Hepatocyte (in vitro differentiated cells): ENCODE data around the gene BOLL. TPM values are rescaled to one million over a fixed set of nuclear protein-coding genes. Genes with fewer than 3 reads are reported as not detected.
"Not testable (repeated sequence)": the region's sequence is repeated elsewhere in the genome, so short reads cannot be mapped to it uniquely, and the experiment has no call there.

ENCODE experiments used
- DNase-seq: peaks from one replicate; pipeline ENCODE4 v3.0.0-alpha.2; 2016; ENCODE audit warnings: low spot score
- H2AFZ ChIP-seq: fragments of 200-600 bp; sonication (generic); 2 replicates; pipeline ENCODE4 v1.6.0; 2016; ENCODE audit warnings: antibody characterized with exemption, mild to moderate bottlenecking
- H3K27ac ChIP-seq: fragments of 200-600 bp; sonication (generic); 2 replicates; pipeline ENCODE4 v1.5.1; 2016; ENCODE audit warnings: mild to moderate bottlenecking
- H3K27me3 ChIP-seq: fragments of 200-600 bp; sonication (generic); 2 replicates; pipeline ENCODE4 v1.6.1; 2016
- H3K36me3 ChIP-seq: fragments of 200-600 bp; sonication (generic); replicated peaks from 2 replicates; pipeline ENCODE4 v1.5.1; 2016; ENCODE audit warnings: low read depth; ENCODE audit not compliant: insufficient read depth
- H3K4me1 ChIP-seq: fragments of 200-600 bp; sonication (generic); 2 replicates; pipeline ENCODE4 v1.5.1; 2016; ENCODE audit warnings: mild to moderate bottlenecking, moderate library complexity; ENCODE audit not compliant: insufficient read depth
- H3K4me2 ChIP-seq: fragments of 200-600 bp; sonication (generic); 2 replicates; pipeline ENCODE4 v1.6.0; 2016
- H3K4me3 ChIP-seq: fragments of 200-600 bp; sonication (generic); 2 replicates; pipeline ENCODE4 v1.5.1; 2016; ENCODE audit warnings: mild to moderate bottlenecking
- H3K79me2 ChIP-seq: fragments of 200-600 bp; sonication (generic); 2 replicates; pipeline ENCODE4 v1.6.0; 2017; ENCODE audit warnings: mild to moderate bottlenecking
- H3K9me2 ChIP-seq: fragments of 200-600 bp; sonication (generic); replicated peaks from 2 replicates; pipeline ENCODE4 v1.6.0; 2017; ENCODE audit warnings: mild to moderate bottlenecking; ENCODE audit not compliant: insufficient read depth
- H3K9me3 ChIP-seq: fragments of 200-600 bp; sonication (generic); 2 replicates; pipeline ENCODE4 v1.5.1; 2016; ENCODE audit warnings: low read depth, mild to moderate bottlenecking
- H4K20me1 ChIP-seq: fragments of 200-600 bp; sonication (generic); 2 replicates; pipeline ENCODE4 v1.6.0; 2016; ENCODE audit warnings: mild to moderate bottlenecking; ENCODE audit not compliant: insufficient read depth, poor library complexity, severe bottlenecking
- EZH2 ChIP-seq: fragments of 200-600 bp; sonication (generic); IDR thresholded peaks from 2 replicates; pipeline ENCODE4 v1.6.1; 2016; ENCODE audit warnings: antibody characterized with exemption, mild to moderate bottlenecking, borderline replicate concordance
- EZH2phosphoT487 ChIP-seq: fragments of 200-600 bp; sonication (generic); IDR thresholded peaks from one replicate; pipeline ENCODE4 v1.6.1; 2018; ENCODE audit warnings: antibody characterized with exemption, mild to moderate bottlenecking, low read depth, moderate library complexity; ENCODE audit not compliant: unreplicated experiment, severe bottlenecking
- WGBS: methylation state at CpG from one replicate; pipeline ENCODE4 v1.1.6; 2016; ENCODE audit warnings: low lambda C conversion rate; ENCODE audit errors: missing lambda C conversion rate; 5-methylcytosine and 5-hydroxymethylcytosine counted together
- polyA plus RNA-seq: library from polyadenylated mRNA; unstranded; fragments of >200 nt; fragmentation: Nextera tagmentation; extraction: Ambion mirVana; gene quantifications from 2 replicates; pipeline ENCODE4 v1.2.1, GENCODE V29; 2016
- total RNA-seq: library from RNA; depleted of rRNA; stranded (reverse); fragments of >200 nt; gene quantifications from 2 replicates; pipeline ENCODE4 v1.2.3, GENCODE V29; 2014
- TF ChIP-seq, protein P1 (sequence below): fragments of 200-600 bp; sonication (generic); IDR thresholded peaks from 2 replicates; pipeline ENCODE4 v1.5.1; 2016; ENCODE audit warnings: antibody characterized with exemption, mild to moderate bottlenecking; ENCODE audit not compliant: poor library complexity

The BOLL gene
- total and polyA plus RNA-seq, 2 experiments from 2014 or later: not detected

- H3K9me2 ChIP-seq: no peaks in the 10 kb centered on the region
Measured at GRCh38 chr2:197704434-197705120, 80.5 kb downstream of the BOLL start.

DNA sequence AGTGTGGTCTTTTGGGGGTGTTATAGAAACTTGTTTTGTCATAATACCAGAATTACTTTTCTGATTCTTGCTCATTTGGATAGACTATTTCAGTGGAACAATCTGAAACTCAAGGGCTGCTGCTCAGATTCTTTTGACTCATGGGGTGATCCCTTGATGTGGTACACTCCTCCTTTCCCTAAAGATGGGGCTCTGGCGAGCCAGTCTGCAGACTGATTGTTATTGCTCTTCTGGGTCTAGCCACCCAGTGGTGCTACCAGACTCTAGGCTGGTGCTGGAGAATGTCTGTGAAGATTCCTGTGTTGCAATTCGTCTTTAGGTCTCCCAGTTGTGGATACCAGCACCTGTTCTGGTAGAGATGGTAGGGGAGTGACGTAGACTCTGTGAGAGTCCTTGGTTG, 84.2 kb downstream of the BOLL start:
- Histone ChIP-seq H3K4me3 (no peak overlapping the region), H2AFZ (no peak overlapping the region), H4K20me1 (no peaks in the 10 kb centered on the region), H3K9me2 (no peaks in the 10 kb centered on the region), H3K27ac (no peak overlapping the region), H3K9me3 (no peaks in the 10 kb centered on the region), H3K4me2 (no peak overlapping the region), H3K4me1 (peaks cover 6% of the 10 kb centered on the region), H3K36me3 (no peaks in the 10 kb centered on the region), H3K27me3 (no peaks in the 10 kb centered on the region), H3K79me2 (peaks cover 2% of the 10 kb centered on the region)
- 77% methylated on average over 3 of the region's 3 CpGs for WGBS
- TF ChIP-seq EZH2: no peak
- TF ChIP-seq EZH2phosphoT487: no peak
- TF ChIP-seq, protein P1, sequence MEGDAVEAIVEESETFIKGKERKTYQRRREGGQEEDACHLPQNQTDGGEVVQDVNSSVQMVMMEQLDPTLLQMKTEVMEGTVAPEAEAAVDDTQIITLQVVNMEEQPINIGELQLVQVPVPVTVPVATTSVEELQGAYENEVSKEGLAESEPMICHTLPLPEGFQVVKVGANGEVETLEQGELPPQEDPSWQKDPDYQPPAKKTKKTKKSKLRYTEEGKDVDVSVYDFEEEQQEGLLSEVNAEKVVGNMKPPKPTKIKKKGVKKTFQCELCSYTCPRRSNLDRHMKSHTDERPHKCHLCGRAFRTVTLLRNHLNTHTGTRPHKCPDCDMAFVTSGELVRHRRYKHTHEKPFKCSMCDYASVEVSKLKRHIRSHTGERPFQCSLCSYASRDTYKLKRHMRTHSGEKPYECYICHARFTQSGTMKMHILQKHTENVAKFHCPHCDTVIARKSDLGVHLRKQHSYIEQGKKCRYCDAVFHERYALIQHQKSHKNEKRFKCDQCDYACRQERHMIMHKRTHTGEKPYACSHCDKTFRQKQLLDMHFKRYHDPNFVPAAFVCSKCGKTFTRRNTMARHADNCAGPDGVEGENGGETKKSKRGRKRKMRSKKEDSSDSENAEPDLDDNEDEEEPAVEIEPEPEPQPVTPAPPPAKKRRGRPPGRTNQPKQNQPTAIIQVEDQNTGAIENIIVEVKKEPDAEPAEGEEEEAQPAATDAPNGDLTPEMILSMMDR: no peak
- DNase-seq: no peak

More at GRCh38 chr2:197704434-197705120, 80.5 kb downstream of the BOLL start:
- H3K79me2 ChIP-seq: peaks cover 26% of the 10 kb centered on the region
- H3K4me2 ChIP-seq: peak overlapping the region; percentile 81
- H3K4me1 ChIP-seq: peaks cover 14% of the 10 kb centered on the region
- no peaks in the 10 kb centered on the region for H3K9me3 ChIP-seq
- H3K4me3 ChIP-seq: peak overlapping the region; percentile 51
- H3K36me3 ChIP-seq: no peaks in the 10 kb centered on the region
- H3K27ac ChIP-seq: peak overlapping the region; percentile 85
- peak overlapping the region; percentile 97 for H2AFZ ChIP-seq
- H4K20me1 ChIP-seq: peaks cover 7% of the 10 kb centered on the region
- H3K27me3 ChIP-seq: no peaks in the 10 kb centered on the region
- WGBS: 2% methylated on average over 5 of the region's 5 CpGs
- no peak for DNase-seq
- TF ChIP-seq EZH2phosphoT487 (no peak), EZH2 (no peak)
- TF ChIP-seq, protein P1: no peak

DNA sequence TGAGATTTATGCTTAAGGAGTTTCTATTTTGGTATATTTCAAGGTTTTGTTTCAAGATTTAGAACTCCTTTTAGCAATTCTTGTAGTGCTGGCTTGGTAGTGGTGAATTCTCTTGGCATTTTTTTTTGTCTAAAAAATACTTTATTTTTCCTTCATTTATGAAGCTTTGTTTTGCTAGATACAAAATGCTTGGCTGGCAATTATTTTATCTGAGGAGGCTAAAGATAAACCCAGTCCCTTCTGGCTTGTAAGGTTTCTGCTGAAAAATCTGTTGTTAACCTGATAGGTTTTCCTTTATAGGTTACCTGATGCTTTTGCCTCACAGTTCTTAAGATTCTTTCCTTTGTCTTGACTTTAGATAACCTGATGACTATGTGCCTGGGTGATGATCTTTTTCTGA, 85.4 kb downstream of the BOLL start:
- not testable (repeated sequence) for H3K9me2 ChIP-seq, H3K79me2 ChIP-seq, H3K27me3 ChIP-seq, H3K27ac ChIP-seq, H2AFZ ChIP-seq, H4K20me1 ChIP-seq, H3K4me1 ChIP-seq, H3K4me3 ChIP-seq, H3K4me2 ChIP-seq, H3K36me3 ChIP-seq, DNase-seq, H3K9me3 ChIP-seq

- not testable (repeated sequence) for H4K20me1 ChIP-seq, H3K4me1 ChIP-seq, H3K27ac ChIP-seq, H3K9me2 ChIP-seq, H3K27me3 ChIP-seq, H3K36me3 ChIP-seq, H3K79me2 ChIP-seq, DNase-seq, H2AFZ ChIP-seq, H3K4me3 ChIP-seq, H3K4me2 ChIP-seq, H3K9me3 ChIP-seq
- WGBS: no CpG with 5 or more reads among the region's 29 CpGs
Measured at GRCh38 chr2:197696571-197696970, 88.5 kb downstream of the BOLL start.

DNA sequence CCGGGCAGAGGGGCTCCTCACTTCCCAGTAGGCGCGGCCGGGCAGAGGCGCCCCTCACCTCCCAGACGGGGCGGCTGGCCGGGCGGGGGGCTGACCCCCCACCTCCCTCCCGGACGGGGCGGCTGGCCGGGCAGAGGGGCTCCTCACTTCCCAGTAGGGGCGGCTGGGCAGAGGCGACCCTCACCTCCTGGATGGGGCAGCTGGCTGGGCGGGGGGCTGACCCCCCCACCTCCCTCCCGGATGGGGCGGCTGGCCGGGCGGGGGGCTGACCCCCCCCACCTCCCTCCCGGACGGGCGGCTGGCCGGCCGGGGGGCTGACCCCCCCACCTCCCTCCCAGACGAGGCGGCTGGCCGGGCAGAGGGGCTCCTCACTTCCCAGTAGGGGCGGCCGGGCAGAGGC, 89.1 kb downstream of the BOLL start:
- not testable (repeated sequence) for H3K9me3 ChIP-seq, H3K4me2 ChIP-seq, H3K27me3 ChIP-seq, H4K20me1 ChIP-seq, H3K4me3 ChIP-seq, H3K9me2 ChIP-seq, H3K79me2 ChIP-seq, H3K27ac ChIP-seq, H3K4me1 ChIP-seq, DNase-seq, H2AFZ ChIP-seq, H3K36me3 ChIP-seq
- WGBS: no CpG with 5 or more reads among the region's 30 CpGs

DNA sequence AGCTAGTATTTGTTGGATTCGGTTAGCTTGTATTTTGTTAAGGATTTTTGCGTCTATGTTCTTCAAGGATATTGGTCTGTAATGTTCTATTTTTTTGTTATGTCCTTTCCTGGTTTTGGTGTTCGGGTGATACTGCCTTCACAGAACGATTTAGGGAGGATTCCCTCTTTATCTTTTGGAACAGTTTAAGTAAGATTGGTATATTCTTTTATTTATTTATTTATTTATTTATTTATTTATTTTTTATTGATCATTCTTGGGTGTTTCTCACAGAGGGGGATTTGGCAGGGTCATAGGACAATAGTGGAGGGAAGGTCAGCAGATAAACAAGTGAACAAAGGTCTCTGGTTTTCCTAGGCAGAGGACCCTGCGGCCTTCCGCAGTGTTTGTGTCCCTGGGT, 89.9 kb downstream of the BOLL start:
- not testable (repeated sequence) for H3K9me2 ChIP-seq, H3K4me2 ChIP-seq, H3K4me3 ChIP-seq, H2AFZ ChIP-seq, H4K20me1 ChIP-seq, H3K4me1 ChIP-seq, H3K36me3 ChIP-seq, H3K9me3 ChIP-seq, H3K27me3 ChIP-seq, H3K27ac ChIP-seq, H3K79me2 ChIP-seq, DNase-seq
- 96% methylated on average over 4 of the region's 6 CpGs for WGBS
